Measurements from ENCODE around the gene AFF4. TPM values are rescaled to one million over a fixed set of nuclear protein-coding genes. Genes with fewer than 3 reads are reported as not detected.

The AFF4 gene
- total RNA-seq, 4 donors from 2014 or later: 70.5 to 85.3 (median 73.2) TPM

- no peak overlapping the region for H3K27ac ChIP-seq
- no peak for DNase-seq (ENCODE audit: low spot score in 2 of 2)
- H3K9me3 ChIP-seq: no peaks in the 10 kb centered on the region
- TF ChIP-seq POLR2A (IDR thresholded peaks at IDR 0.05) (no peak), EP300 (IDR thresholded peaks at IDR 0.05) (no peak), CTCF (IDR thresholded peaks at IDR 0.05) (no peak)
- no peak overlapping the region for H3K4me3 ChIP-seq
- WGBS, 2 donors: 48 to 58% methylated on average over 1 of the region's 1 CpG
- no peaks in the 10 kb centered on the region for H3K4me1 ChIP-seq
- no peaks in the 10 kb centered on the region for H3K27me3 ChIP-seq
- no peaks in the 10 kb centered on the region for H3K36me3 ChIP-seq
These were observed 114.1 kb downstream of the AFF4 start for GRCh38 chr5:132849347-132849746.

- 91 to 92% methylated on average over 8 of the region's 8 CpGs for WGBS, 2 donors
- no peak overlapping the region for H3K27ac ChIP-seq
- H3K9me3 ChIP-seq: no peaks in the 10 kb centered on the region
- H3K36me3 ChIP-seq: no peaks in the 10 kb centered on the region
- H3K4me1 ChIP-seq: no peaks in the 10 kb centered on the region
- H3K4me3 ChIP-seq: no peak overlapping the region
- no peak for TF ChIP-seq EP300 (IDR thresholded peaks at IDR 0.05)
- no peak for TF ChIP-seq POLR2A (IDR thresholded peaks at IDR 0.05)
- no peak for TF ChIP-seq CTCF (IDR thresholded peaks at IDR 0.05)
- no peaks in the 10 kb centered on the region for H3K27me3 ChIP-seq
- no peak for DNase-seq (ENCODE audit: low spot score in 2 of 2)
These were observed 115.2 kb downstream of the AFF4 start for GRCh38 chr5:132848270-132848669.

- H3K9me3 ChIP-seq: no peaks in the 10 kb centered on the region
- no peaks in the 10 kb centered on the region for H3K36me3 ChIP-seq
- 87 to 93% methylated on average over 4 of the region's 4 CpGs for WGBS, 2 donors
- H3K27ac ChIP-seq: no peak overlapping the region
- no peak for DNase-seq (ENCODE audit: low spot score in 2 of 2)
- H3K4me1 ChIP-seq: no peaks in the 10 kb centered on the region
- TF ChIP-seq POLR2A (IDR thresholded peaks at IDR 0.05): no peak
- no peak for TF ChIP-seq CTCF (IDR thresholded peaks at IDR 0.05)
- TF ChIP-seq EP300 (IDR thresholded peaks at IDR 0.05): no peak
- no peaks in the 10 kb centered on the region for H3K27me3 ChIP-seq
- H3K4me3 ChIP-seq: no peak overlapping the region
These were observed 122.1 kb downstream of the AFF4 start for GRCh38 chr5:132841305-132841704.

GRCh38 chr5:132840896-132841295, 122.5 kb downstream of the AFF4 start:
- peak overlapping the region in 1 of 4 donors; percentile 40 for H3K27ac ChIP-seq
- no peaks in the 10 kb centered on the region for H3K36me3 ChIP-seq
- DNase-seq (ENCODE audit: low spot score in 2 of 2): no peak
- 65 to 68% methylated on average over 1 of the region's 1 CpG for WGBS, 2 donors
- H3K4me3 ChIP-seq: no peak overlapping the region
- TF ChIP-seq CTCF (IDR thresholded peaks at IDR 0.05): no peak
- TF ChIP-seq EP300 (IDR thresholded peaks at IDR 0.05): no peak
- no peak for TF ChIP-seq POLR2A (IDR thresholded peaks at IDR 0.05)
- H3K9me3 ChIP-seq: no peaks in the 10 kb centered on the region
- no peaks in the 10 kb centered on the region for H3K27me3 ChIP-seq
- no peaks in the 10 kb centered on the region for H3K4me1 ChIP-seq

GRCh38 chr5:132840313-132840712, 123.1 kb downstream of the AFF4 start:
- 78 to 80% methylated on average over 3 of the region's 3 CpGs for whole genome bisulfite sequencing, 2 donors
- H3K27ac ChIP-seq: peak overlapping the region in 2 of 4 donors; percentile 39 to 40
- no peak for DNase-seq (ENCODE audit: low spot score in 2 of 2)

More at GRCh38 chr5:132840313-132840712, 123.1 kb downstream of the AFF4 start:
- H3K36me3 ChIP-seq: no peaks in the 10 kb centered on the region
- H3K4me3 ChIP-seq: no peak overlapping the region
- no peaks in the 10 kb centered on the region for H3K4me1 ChIP-seq
- no peaks in the 10 kb centered on the region for H3K27me3 ChIP-seq
- H3K9me3 ChIP-seq: no peaks in the 10 kb centered on the region
- TF ChIP-seq CTCF (IDR thresholded peaks at IDR 0.05) (no peak), POLR2A (IDR thresholded peaks at IDR 0.05) (no peak), EP300 (IDR thresholded peaks at IDR 0.05) (no peak)
